H9 (cell line): ENCODE measurements around the gene PNKD. TPM values are rescaled to one million over a fixed set of nuclear protein-coding genes. Genes with fewer than 3 reads are reported as not detected.

ENCODE experiments used
- DNase-seq: peaks from one replicate; pipeline ENCODE4 v3.0.0-alpha.2; 2017
- H2AFZ ChIP-seq: one replicate; pipeline ENCODE4 v1.6.1; 2013; ENCODE audit warnings: mild to moderate bottlenecking, low read length, control low read depth, moderate library complexity
- H2AK5ac ChIP-seq: 2 replicates; pipeline ENCODE4 v1.6.1; 2013; ENCODE audit warnings: low read length, control low read depth, mixed read lengths; ENCODE audit not compliant: insufficient read length
- H2BK120ac ChIP-seq: one replicate; pipeline ENCODE4 v1.6.1; 2013; ENCODE audit warnings: low read depth, mild to moderate bottlenecking, low read length, control low read depth, inconsistent platforms; ENCODE audit not compliant: poor library complexity, severe bottlenecking
- H2BK12ac ChIP-seq: 2 replicates; pipeline ENCODE4 v1.6.1; 2013; ENCODE audit warnings: low read length, control low read depth, mixed read lengths, low read depth; ENCODE audit not compliant: insufficient read length
- H2BK15ac ChIP-seq: 2 replicates; pipeline ENCODE4 v1.6.1; 2013; ENCODE audit warnings: low read depth, low read length, control low read depth
- H2BK20ac ChIP-seq: one replicate; pipeline ENCODE4 v1.6.1; 2013; ENCODE audit warnings: low read depth, mild to moderate bottlenecking, low read length, control low read depth, inconsistent platforms; ENCODE audit not compliant: poor library complexity, severe bottlenecking
- H2BK5ac ChIP-seq: 2 replicates; pipeline ENCODE4 v1.6.1; 2013; ENCODE audit warnings: low read length, control low read depth, mixed read lengths; ENCODE audit not compliant: insufficient read length
- H3K14ac ChIP-seq: 2 replicates; pipeline ENCODE4 v1.6.1; 2013; ENCODE audit warnings: low read length, control low read depth; ENCODE audit not compliant: insufficient read depth
- H3K18ac ChIP-seq: 2 replicates; pipeline ENCODE4 v1.6.1; 2013; ENCODE audit warnings: low read depth, mild to moderate bottlenecking, mixed read lengths, low read length, control low read depth; ENCODE audit not compliant: insufficient read length
- H3K23ac ChIP-seq: 2 replicates; pipeline ENCODE4 v1.6.1; 2013; ENCODE audit warnings: low read length, control low read depth, mixed read lengths, low read depth; ENCODE audit not compliant: insufficient read length
- H3K23me2 ChIP-seq: 2 replicates; pipeline ENCODE4 v1.6.1; 2013; ENCODE audit warnings: low read depth, mild to moderate bottlenecking, mixed read lengths, low read length, control low read depth; ENCODE audit not compliant: insufficient read length, poor library complexity, severe bottlenecking
- H3K27ac ChIP-seq: 2 replicates; pipeline ENCODE4 v1.5.1; 2013; ENCODE audit warnings: low read length, control low read depth, mixed read lengths, low read depth; ENCODE audit not compliant: insufficient read length
- H3K27me3 ChIP-seq: 2 replicates; pipeline ENCODE4 v1.6.1; 2013; ENCODE audit warnings: low read length, control low read depth, inconsistent platforms; ENCODE audit not compliant: insufficient read depth
- H3K4ac ChIP-seq: 2 replicates; pipeline ENCODE4 v1.6.1; 2013; ENCODE audit warnings: low read depth, mild to moderate bottlenecking, control low read depth, inconsistent platforms, low read length, moderate library complexity
- H3K4me1 ChIP-seq: 2 replicates; pipeline ENCODE4 v1.6.1; 2013; ENCODE audit warnings: low read length, control low read depth, inconsistent platforms; ENCODE audit not compliant: insufficient read depth
- H3K4me2 ChIP-seq: 2 replicates; pipeline ENCODE4 v1.6.1; 2013; ENCODE audit warnings: low read length, control low read depth, mixed read lengths; ENCODE audit not compliant: insufficient read length, insufficient read depth
- H3K56ac ChIP-seq: 2 replicates; pipeline ENCODE4 v1.6.1; 2013; ENCODE audit warnings: low read depth, mild to moderate bottlenecking, mixed read lengths, low read length, control low read depth; ENCODE audit not compliant: insufficient read length
- H3K79me1 ChIP-seq: 2 replicates; pipeline ENCODE4 v1.6.1; 2013; ENCODE audit warnings: low read depth, mild to moderate bottlenecking, moderate library complexity, low read length, control low read depth, inconsistent platforms; ENCODE audit not compliant: insufficient read depth, poor library complexity, severe bottlenecking
- H3K79me2 ChIP-seq: 2 replicates; pipeline ENCODE4 v1.6.1; 2013; ENCODE audit warnings: low read length, control low read depth, inconsistent platforms; ENCODE audit not compliant: insufficient read depth
- H3K9ac ChIP-seq: 2 replicates; pipeline ENCODE4 v1.6.1; 2013; ENCODE audit warnings: low read length, control low read depth, mixed read lengths; ENCODE audit not compliant: insufficient read length; ENCODE audit errors: extremely low read depth
- H3K9me3 ChIP-seq: one replicate; pipeline ENCODE4 v1.6.1; 2013; ENCODE audit warnings: low read depth, low read length, inconsistent platforms; ENCODE audit not compliant: control insufficient read depth
- H3T11ph ChIP-seq: one replicate; pipeline ENCODE4 v1.6.1; 2013; ENCODE audit warnings: mild to moderate bottlenecking, low read length, control low read depth, inconsistent platforms
- H4K20me1 ChIP-seq: one replicate; pipeline ENCODE4 v1.6.1; 2013; ENCODE audit not compliant: control insufficient read depth, insufficient read length, insufficient read depth
- H4K5ac ChIP-seq: 2 replicates; pipeline ENCODE4 v1.6.1; 2013; ENCODE audit warnings: low read depth, mild to moderate bottlenecking, mixed read lengths, low read length, control low read depth; ENCODE audit not compliant: insufficient read length
- H4K8ac ChIP-seq: replicated peaks from 2 replicates; pipeline ENCODE4 v1.6.1; 2013; ENCODE audit warnings: low read length, control low read depth, mixed read lengths, low read depth; ENCODE audit not compliant: insufficient read length
- H4K91ac ChIP-seq: 2 replicates; pipeline ENCODE4 v1.6.1; 2013; ENCODE audit warnings: low read depth, mild to moderate bottlenecking, moderate library complexity, mixed read lengths, low read length, control low read depth; ENCODE audit not compliant: insufficient read length
- H3K27ac Mint-ChIP-seq, 3 experiments: 2 replicates in 2 of 3; 3 replicates in 1 of 3; pipeline ENCODE4 v1.8.0; 2020 to 2021; ENCODE audit warnings: mixed read lengths in 3 of 3, mild to moderate bottlenecking in 1 of 3, moderate library complexity in 1 of 3
- H3K27me3 Mint-ChIP-seq: 2 replicates; pipeline ENCODE4 v1.8.0; 2021; ENCODE audit warnings: low read depth, mild to moderate bottlenecking, moderate library complexity, mixed read lengths
- H3K36me3 Mint-ChIP-seq, 3 experiments: 2 replicates in 2 of 3; 3 replicates in 1 of 3; pipeline ENCODE4 v1.8.0; 2020 to 2021; ENCODE audit warnings: low read depth in 3 of 3, mixed read lengths in 3 of 3; ENCODE audit not compliant: insufficient read depth in 1 of 3
- H3K4me1 Mint-ChIP-seq, 2 experiments: 2 replicates each; pipeline ENCODE4 v1.8.0; 2020; ENCODE audit warnings: mixed read lengths in 2 of 2
- H3K4me3 Mint-ChIP-seq, 2 experiments: 2 replicates in 1 of 2; 3 replicates in 1 of 2; pipeline ENCODE4 v1.8.0; 2020 to 2021; ENCODE audit warnings: mild to moderate bottlenecking in 2 of 2, mixed read lengths in 2 of 2, moderate library complexity in 1 of 2
- H3K9me3 Mint-ChIP-seq, 2 experiments: 2 replicates in 1 of 2; 3 replicates in 1 of 2; pipeline ENCODE4 v1.8.0; 2020; ENCODE audit warnings: mild to moderate bottlenecking in 2 of 2, mixed read lengths in 2 of 2, moderate library complexity in 1 of 2
- WGBS: extraction: QIAGEN DNeasy Blood & Tissue Kit; methylation state at CpG from one replicate; pipeline ENCODE4 v1.1.7; 2013; ENCODE audit warnings: missing lambda C conversion rate, low lambda C conversion rate, mixed read lengths; ENCODE audit not compliant: insufficient read length; ENCODE audit errors: extremely low coverage; 5-methylcytosine and 5-hydroxymethylcytosine counted together
- total RNA-seq: library from RNA; stranded (reverse); gene quantifications from 2 replicates; pipeline ENCODE4 v1.2.1, GENCODE V29; 2021
- TF ChIP-seq, protein P1 (sequence below): fragments of 200-600 bp; sonication (generic); conservative IDR thresholded peaks from 3 replicates; pipeline ENCODE4 v1.8.0; 2021; ENCODE audit warnings: antibody characterized with exemption, mild to moderate bottlenecking

Gene PNKD
- total RNA-seq, 1 experiment from 2014 or later = 31.6 TPM

GRCh38 chr2:218374795-218375194, 104.5 kb downstream of the PNKD start:
- H3K4me3 Mint-ChIP-seq = no peak overlapping the region
- Histone ChIP-seq H4K8ac (no peak overlapping the region), H3K79me1 (no peaks in the 10 kb centered on the region), H3K14ac (no peak overlapping the region), H3K79me2 (no peaks in the 10 kb centered on the region), H3K9me3 (no peaks in the 10 kb centered on the region), H3K23ac (no peak overlapping the region), H3K9ac (no peak overlapping the region), H2BK5ac (no peak overlapping the region), H4K5ac (no peak overlapping the region), H4K91ac (no peak overlapping the region), H3K27ac (no peak overlapping the region), H2AFZ (no peak overlapping the region), H3K4me1 (no peaks in the 10 kb centered on the region), H2BK120ac (no peak overlapping the region), H4K20me1 (no peaks in the 10 kb centered on the region), H3K27me3 (no peaks in the 10 kb centered on the region), H2BK15ac (no peak overlapping the region), H3T11ph (no peak overlapping the region), H3K4me2 (no peak overlapping the region), H3K56ac (no peak overlapping the region), H2BK12ac (no peak overlapping the region), H2AK5ac (no peak overlapping the region), H3K23me2 (no peaks in the 10 kb centered on the region), H3K18ac (no peak overlapping the region), H3K4ac (no peak overlapping the region), H2BK20ac (no peak overlapping the region)
- no peaks in the 10 kb centered on the region for H3K4me1 Mint-ChIP-seq
- H3K36me3 Mint-ChIP-seq = no peaks in the 10 kb centered on the region
- H3K27me3 Mint-ChIP-seq = peaks cover 2% of the 10 kb centered on the region; the same call in 1 of the 2 replicates
- TF ChIP-seq, protein P1, sequence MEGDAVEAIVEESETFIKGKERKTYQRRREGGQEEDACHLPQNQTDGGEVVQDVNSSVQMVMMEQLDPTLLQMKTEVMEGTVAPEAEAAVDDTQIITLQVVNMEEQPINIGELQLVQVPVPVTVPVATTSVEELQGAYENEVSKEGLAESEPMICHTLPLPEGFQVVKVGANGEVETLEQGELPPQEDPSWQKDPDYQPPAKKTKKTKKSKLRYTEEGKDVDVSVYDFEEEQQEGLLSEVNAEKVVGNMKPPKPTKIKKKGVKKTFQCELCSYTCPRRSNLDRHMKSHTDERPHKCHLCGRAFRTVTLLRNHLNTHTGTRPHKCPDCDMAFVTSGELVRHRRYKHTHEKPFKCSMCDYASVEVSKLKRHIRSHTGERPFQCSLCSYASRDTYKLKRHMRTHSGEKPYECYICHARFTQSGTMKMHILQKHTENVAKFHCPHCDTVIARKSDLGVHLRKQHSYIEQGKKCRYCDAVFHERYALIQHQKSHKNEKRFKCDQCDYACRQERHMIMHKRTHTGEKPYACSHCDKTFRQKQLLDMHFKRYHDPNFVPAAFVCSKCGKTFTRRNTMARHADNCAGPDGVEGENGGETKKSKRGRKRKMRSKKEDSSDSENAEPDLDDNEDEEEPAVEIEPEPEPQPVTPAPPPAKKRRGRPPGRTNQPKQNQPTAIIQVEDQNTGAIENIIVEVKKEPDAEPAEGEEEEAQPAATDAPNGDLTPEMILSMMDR = no peak
- no CpG with 5 or more reads among the region's 4 CpGs for WGBS
- H3K9me3 Mint-ChIP-seq = no peaks in the 10 kb centered on the region
- H3K27ac Mint-ChIP-seq = no peak overlapping the region
- DNase-seq = no peak
